Naive B cell (primary cell): ENCODE measurements around the gene ARPC2. TPM values are rescaled to one million over a fixed set of nuclear protein-coding genes. Genes with fewer than 3 reads are reported as not detected.

Experiments used
- ATAC-seq, 2 donors: fragments of 150-1000 bp; cut with Tn5 transposase; 2 replicates each; pipeline ENCODE4 v1.10.0; 2021; ENCODE audit warnings: low read depth in 2 of 2, mild to moderate bottlenecking in 2 of 2, moderate library complexity in 2 of 2
- DNase-seq: peaks from one replicate; pipeline ENCODE4 v3.0.0; 2022
- H3K27ac Mint-ChIP-seq, 6 donors: one replicate each; pipeline ENCODE4 v1.8.0; 2020 to 2022; ENCODE audit warnings: mild to moderate bottlenecking in 6 of 6, mixed read lengths in 6 of 6, moderate library complexity in 5 of 6, inconsistent platforms in 2 of 6
- H3K27me3 Mint-ChIP-seq, 3 donors: one replicate each; pipeline ENCODE4 v1.8.0; 2021 to 2022; ENCODE audit warnings: mixed read lengths in 3 of 3, mild to moderate bottlenecking in 1 of 3
- H3K36me3 Mint-ChIP-seq, 2 donors: one replicate each; pipeline ENCODE4 v1.8.0; 2020 to 2022; ENCODE audit warnings: mixed read lengths in 2 of 2, inconsistent platforms in 1 of 2, mild to moderate bottlenecking in 1 of 2
- H3K4me1 Mint-ChIP-seq, 3 donors: one replicate each; pipeline ENCODE4 v1.8.0; 2020 to 2022; ENCODE audit warnings: mixed read lengths in 3 of 3, inconsistent platforms in 1 of 3, mild to moderate bottlenecking in 1 of 3, moderate library complexity in 1 of 3
- H3K4me3 Mint-ChIP-seq, 8 donors: one replicate each; pipeline ENCODE4 v1.8.0; 2020 to 2022; ENCODE audit warnings: mild to moderate bottlenecking in 8 of 8, mixed read lengths in 8 of 8, moderate library complexity in 8 of 8, inconsistent platforms in 2 of 8
- H3K9me3 Mint-ChIP-seq, 7 donors: one replicate each; pipeline ENCODE4 v1.8.0; 2020 to 2022; ENCODE audit warnings: mixed read lengths in 7 of 7, mild to moderate bottlenecking in 5 of 7, inconsistent platforms in 2 of 7, moderate library complexity in 1 of 7
- polyA plus RNA-seq, 6 donors: library from polyadenylated mRNA; unstranded; fragments of 300-500 nt; fragmentation: Illumina TruSeq; gene quantifications; one replicate each; pipeline ENCODE4 v1.2.3, GENCODE V29; 2021; ENCODE audit warnings: low read depth in 6 of 6

Gene ARPC2
- polyA plus RNA-seq, 6 donors from 2014 or later: 672 to 1,268 (median 835) TPM

DNA sequence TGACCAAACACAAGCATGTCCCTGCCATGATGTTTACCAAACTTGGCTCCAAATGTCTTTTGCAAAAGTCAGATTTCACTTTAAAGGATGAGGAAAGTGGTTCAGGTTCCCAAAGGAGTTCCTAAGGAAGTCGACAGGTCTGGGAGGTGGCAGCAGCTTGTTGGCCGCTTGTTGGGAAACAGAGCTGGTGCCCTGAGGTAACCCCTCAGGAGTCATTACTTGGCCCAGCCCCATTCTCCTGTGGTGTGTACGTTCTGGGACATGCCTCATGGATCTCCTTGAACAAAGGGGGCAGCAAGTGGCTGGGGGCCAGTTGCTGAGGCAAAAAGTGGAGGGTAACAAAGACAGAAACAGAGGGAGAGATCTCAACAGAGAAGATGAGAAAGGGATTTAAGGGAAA lies 64.5 kb downstream of the ARPC2 start:
- ATAC-seq: no peak

GRCh38 chr2:218282173-218282991 lies 65.4 kb downstream of the ARPC2 start:
- Mint-ChIP-seq H3K4me1 (peaks cover 52 to 71% (median 55%) of the 10 kb centered on the region in 3 donors), H3K27me3 (no peaks in the 10 kb centered on the region), H3K36me3 (peaks cover 6 to 20% of the 10 kb centered on the region in 2 donors), H3K4me3 (no peak overlapping the region), H3K9me3 (no peaks in the 10 kb centered on the region), H3K27ac (peak overlapping the region in 5 of 6 donors; percentile 65 to 87 (median 78))
- ATAC-seq: no peak
- no peak for DNase-seq

More for the DNA sequence above, 64.5 kb downstream of the ARPC2 start:
- Mint-ChIP-seq H3K27me3 (no peaks in the 10 kb centered on the region), H3K4me3 (peak overlapping the region in 1 of 8 donors; percentile 4), H3K4me1 (peaks cover 43 to 71% (median 53%) of the 10 kb centered on the region in 3 donors), H3K27ac (peak overlapping the region in 3 of 6 donors; percentile 39 to 84 (median 70)), H3K9me3 (no peaks in the 10 kb centered on the region), H3K36me3 (peaks cover 6 to 30% of the 10 kb centered on the region in 2 donors)
- DNase-seq: no peak

- peaks cover 6 to 15% of the 10 kb centered on the region in 2 donors for H3K36me3 Mint-ChIP-seq
- H3K4me3 Mint-ChIP-seq: peak overlapping the region in 1 of 8 donors; percentile 9
- no peak for ATAC-seq
- H3K27me3 Mint-ChIP-seq: no peaks in the 10 kb centered on the region
- peak overlapping the region in 4 of 6 donors; percentile 87 to 100 (median 100) for H3K27ac Mint-ChIP-seq
- no peak for DNase-seq
- peaks cover 60 to 82% (median 70%) of the 10 kb centered on the region in 3 donors for H3K4me1 Mint-ChIP-seq
- H3K9me3 Mint-ChIP-seq: no peaks in the 10 kb centered on the region
These were observed 67.3 kb downstream of the ARPC2 start for GRCh38 chr2:218284106-218284811.

DNA sequence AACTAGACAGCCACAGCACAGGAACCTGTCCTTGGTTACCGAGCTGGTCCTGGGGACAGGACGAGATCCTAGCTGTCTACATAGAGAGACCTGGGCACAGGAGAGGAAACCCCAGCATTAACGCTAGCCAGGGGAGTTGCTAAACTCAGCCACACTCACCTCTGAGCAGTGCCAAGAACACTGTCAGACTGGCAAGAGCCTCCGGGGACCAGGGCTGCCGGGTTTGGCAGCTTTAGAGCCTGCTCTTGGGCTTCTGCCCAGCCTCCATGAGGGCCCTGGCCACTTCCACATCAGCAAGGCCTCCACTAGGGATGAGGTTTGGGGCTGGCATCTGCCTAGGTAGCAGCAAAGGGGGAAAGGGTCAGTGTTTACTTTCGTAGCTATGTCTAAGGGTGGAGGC lies 68.6 kb downstream of the ARPC2 start:
- Mint-ChIP-seq H3K4me1 (peaks cover 59 to 83% (median 82%) of the 10 kb centered on the region in 3 donors), H3K36me3 (peaks cover 0 to 8% of the 10 kb centered on the region in 2 donors)
- ATAC-seq: no peak

GRCh38 chr2:218286570-218287459 lies 69.8 kb downstream of the ARPC2 start:
- H3K9me3 Mint-ChIP-seq: no peaks in the 10 kb centered on the region
- peaks cover 0 to 2% of the 10 kb centered on the region in 2 donors for H3K36me3 Mint-ChIP-seq
- peaks cover 64 to 89% (median 89%) of the 10 kb centered on the region in 3 donors for H3K4me1 Mint-ChIP-seq
- H3K27me3 Mint-ChIP-seq: no peaks in the 10 kb centered on the region
- DNase-seq (peak; percentile 83), ATAC-seq (peak; percentile 69 to 73)
- peak overlapping the region; percentile 99 to 100 (median 100) for H3K27ac Mint-ChIP-seq
- H3K4me3 Mint-ChIP-seq: peak overlapping the region; percentile 90 to 98 (median 92)

More for the DNA sequence above, 68.6 kb downstream of the ARPC2 start:
- DNase-seq: no peak
- Mint-ChIP-seq H3K4me3 (peak overlapping the region; percentile 49 to 98 (median 91)), H3K27ac (peak overlapping the region; percentile 99 to 100 (median 100)), H3K9me3 (no peaks in the 10 kb centered on the region), H3K27me3 (no peaks in the 10 kb centered on the region)

- Mint-ChIP-seq H3K9me3 (no peaks in the 10 kb centered on the region), H3K4me3 (peak overlapping the region; percentile 65 to 95 (median 90)), H3K27ac (peak overlapping the region; percentile 95 to 100 (median 99)), H3K4me1 (peaks cover 74 to 91% (median 89%) of the 10 kb centered on the region in 3 donors), H3K36me3 (no peaks in the 10 kb centered on the region), H3K27me3 (no peaks in the 10 kb centered on the region)
- no peak for ATAC-seq
- no peak for DNase-seq
These were observed 72.8 kb downstream of the ARPC2 start for GRCh38 chr2:218289639-218290315.

- peak overlapping the region; percentile 95 to 100 (median 99) for H3K27ac Mint-ChIP-seq
- H3K4me3 Mint-ChIP-seq: peak overlapping the region; percentile 65 to 95 (median 90)
- ATAC-seq: peak; percentile 70 to 71
- peaks cover 68 to 88% (median 86%) of the 10 kb centered on the region in 3 donors for H3K4me1 Mint-ChIP-seq
- DNase-seq: peak; percentile 93
- H3K27me3 Mint-ChIP-seq: no peaks in the 10 kb centered on the region
- no peaks in the 10 kb centered on the region for H3K36me3 Mint-ChIP-seq
- no peaks in the 10 kb centered on the region for H3K9me3 Mint-ChIP-seq
These were observed 73.6 kb downstream of the ARPC2 start for GRCh38 chr2:218290316-218291261.

GRCh38 chr2:218291318-218292047 lies 74.5 kb downstream of the ARPC2 start:
- DNase-seq (no peak), ATAC-seq (no peak)
- no peaks in the 10 kb centered on the region for H3K27me3 Mint-ChIP-seq
- H3K36me3 Mint-ChIP-seq: no peaks in the 10 kb centered on the region
- no peaks in the 10 kb centered on the region for H3K9me3 Mint-ChIP-seq
- peak overlapping the region; percentile 65 to 95 (median 90) for H3K4me3 Mint-ChIP-seq
- H3K27ac Mint-ChIP-seq: peak overlapping the region; percentile 95 to 100 (median 99)
- peaks cover 59 to 79% (median 77%) of the 10 kb centered on the region in 3 donors for H3K4me1 Mint-ChIP-seq

GRCh38 chr2:218292048-218293014 lies 75.3 kb downstream of the ARPC2 start, which contains the start of gene TMBIM1:
Gene TMBIM1, minus strand, starts transcription at chr2:218292503. Its CDS starts 10,362 bp downstream, at chr2:218282141.
- Mint-ChIP-seq H3K36me3 (no peaks in the 10 kb centered on the region), H3K27me3 (no peaks in the 10 kb centered on the region), H3K27ac (peak within 1 kb of the TSS; percentile 95 to 100 (median 99)), H3K9me3 (no peaks in the 10 kb centered on the region), H3K4me1 (peaks cover 50 to 71% (median 69%) of the 10 kb centered on the region in 3 donors), H3K4me3 (peak within 1 kb of the TSS; percentile 65 to 95 (median 90))
- DNase-seq (peak; percentile 85), ATAC-seq (peak; percentile 69 to 74)
